Endothelial cell of umbilical vein (primary cell): Measurements from ENCODE around the gene METTL27. TPM values are rescaled to one million over a fixed set of nuclear protein-coding genes. Genes with fewer than 3 reads are reported as not detected.

ENCODE experiments used
- BruUV-seq: library from RNA; stranded (reverse); fragments of 400-500 nt; replicated peaks from 2 replicates; lab custom pipeline; 2021; lab: Mats Ljungman, UMichigan
- CTCF ChIA-PET: fragments of 300-600, 350-600 bp; sonication (Branson Sonifier 250); formaldehyde crosslinking; loops from one replicate; lab custom pipeline; 2021; ENCODE audit warnings: antibody characterized with exemption, inconsistent platforms; lab: Charles Lee
- POLR2A ChIA-PET: fragments of 300-600, 350-600 bp; sonication (Branson Sonifier 250); formaldehyde crosslinking; loops from one replicate; lab custom pipeline; 2021; ENCODE audit warnings: antibody characterized with exemption, inconsistent platforms; lab: Charles Lee
- DNase-seq: peaks from one replicate; pipeline ENCODE4 v3.0.0-alpha.2; 2011; ENCODE audit warnings: low read depth, low spot score
- FAIRE-seq: peaks from 2 replicates; lab custom pipeline; 2011; peaks lifted over from hg19 to GRCh38; lab: Jason Lieb, UNC
- H2AFZ ChIP-seq: 2 replicates; pipeline ENCODE4 v1.6.0; 2012; ENCODE audit warnings: low read depth, low read length, control low read depth, inconsistent platforms
- H3K27ac ChIP-seq: 2 replicates; pipeline ENCODE4 v1.5.1; 2011; ENCODE audit warnings: low read depth, mild to moderate bottlenecking, control low read depth, low read length, moderate library complexity; ENCODE audit not compliant: insufficient read depth
- H3K27me3 ChIP-seq, 2 experiments: 2 replicates each; pipeline versions ENCODE4 v1.6.0 to v1.6.1; 2011; ENCODE audit warnings: low read length in 2 of 2, mixed read lengths in 1 of 2; ENCODE audit not compliant: control insufficient read depth in 2 of 2, insufficient read depth in 2 of 2
- H3K36me3 ChIP-seq, 2 experiments: 2 replicates in 1 of 2; 3 replicates in 1 of 2; pipeline ENCODE4 v1.5.1; 2011; ENCODE audit warnings: low read length in 2 of 2, mild to moderate bottlenecking in 1 of 2, moderate library complexity in 1 of 2; ENCODE audit not compliant: control insufficient read depth in 2 of 2, insufficient read depth in 2 of 2; ENCODE audit errors: extremely low read depth in 1 of 2
- H3K4me1 ChIP-seq: 3 replicates; pipeline ENCODE4 v1.5.1; 2011; ENCODE audit warnings: mild to moderate bottlenecking, low read length; ENCODE audit not compliant: control insufficient read depth, insufficient read depth; ENCODE audit errors: extremely low read depth
- H3K4me2 ChIP-seq: 2 replicates; pipeline ENCODE4 v1.6.1; 2011; ENCODE audit warnings: low read length, control low read depth, mixed read lengths; ENCODE audit not compliant: insufficient read depth
- H3K4me3 ChIP-seq, 3 experiments: fragments of 200-600 bp in 1 of 3; sonication (generic), shearing (Covaris generic) in 1 of 3; replicated peaks in 1 of 3; 2 replicates each; pipeline ENCODE4 v1.5.1; 2011 to 2016; ENCODE audit warnings: control low read depth in 3 of 3, low read length in 3 of 3, mild to moderate bottlenecking in 2 of 3, inconsistent platforms in 1 of 3, low read depth in 1 of 3, moderate library complexity in 1 of 3; ENCODE audit not compliant: insufficient read depth in 1 of 3
- H3K79me2 ChIP-seq: 2 replicates; pipeline ENCODE4 v1.6.0; 2012; ENCODE audit warnings: low read length, inconsistent platforms; ENCODE audit not compliant: control insufficient read depth, insufficient read depth
- H3K9ac ChIP-seq: replicated peaks from 2 replicates; pipeline ENCODE3; 2011; ENCODE audit warnings: low read length, control low read depth; ENCODE audit not compliant: insufficient read depth; ENCODE audit errors: extremely low read depth
- H3K9me1 ChIP-seq: replicated peaks from 3 replicates; pipeline ENCODE4 v1.6.0; 2011; ENCODE audit warnings: mild to moderate bottlenecking, low read length; ENCODE audit not compliant: control insufficient read depth, insufficient read depth; ENCODE audit errors: extremely low read depth
- H3K9me3 ChIP-seq: replicated peaks from 2 replicates; pipeline ENCODE4 v1.5.1; 2012; ENCODE audit warnings: low read length, inconsistent platforms; ENCODE audit not compliant: control insufficient read depth, insufficient read depth
- H4K20me1 ChIP-seq: replicated peaks from 2 replicates; pipeline ENCODE3; 2011; ENCODE audit warnings: mild to moderate bottlenecking, low read length; ENCODE audit not compliant: control insufficient read depth, insufficient read depth; ENCODE audit errors: extremely low read depth
- CTCF ChIP-seq, 2 donors: IDR thresholded peaks; 1 replicate in 1 of 2; 2 replicates in 1 of 2; pipeline ENCODE4 v1.5.1; 2011; ENCODE audit warnings: low read length in 2 of 2, mild to moderate bottlenecking in 2 of 2, moderate library complexity in 2 of 2, control low read depth in 1 of 2, inconsistent platforms in 1 of 2, low read depth in 1 of 2; ENCODE audit not compliant: insufficient read depth in 1 of 2; ENCODE audit errors: extremely low read depth in 1 of 2
- FOS ChIP-seq: IDR thresholded peaks from 2 replicates; pipeline ENCODE4 v1.6.1; 2011; ENCODE audit warnings: mild to moderate bottlenecking, low read length, moderate library complexity, borderline replicate concordance; ENCODE audit not compliant: insufficient read depth
- GATA2 ChIP-seq: IDR thresholded peaks from 2 replicates; pipeline ENCODE4 v1.7.0; 2011; ENCODE audit warnings: low read depth, mild to moderate bottlenecking, moderate library complexity, mixed read lengths, low read length; ENCODE audit not compliant: insufficient read length, insufficient read depth
- JUN ChIP-seq: IDR thresholded peaks from 2 replicates; pipeline ENCODE4 v1.6.1; 2011; ENCODE audit warnings: borderline replicate concordance, low read depth; ENCODE audit not compliant: insufficient read length, insufficient read depth
- MAX ChIP-seq: IDR thresholded peaks from 2 replicates; pipeline ENCODE4 v1.6.1; 2011; ENCODE audit not compliant: insufficient read depth, insufficient read length
- POLR2AphosphoS5 ChIP-seq: IDR thresholded peaks from 2 replicates; pipeline ENCODE4 v1.6.1; 2012; ENCODE audit warnings: low read depth, mild to moderate bottlenecking, control low read depth, low read length, moderate library complexity; ENCODE audit not compliant: insufficient read depth
- dilution Hi-C: fragments of 300-500 bp; cut with MboI; formaldehyde crosslinking; loops from one replicate; pipeline ENCODE4 v1.15.0; 2019; ENCODE audit warnings: low sequenced_read_pairs; ENCODE audit not compliant: extremely low pct_ligation_motif_present
- intact Hi-C: fragments of 100-400 bp; cut with micrococcal nuclease; formaldehyde crosslinking; loops from one replicate; pipeline ENCODE4 v1.10.0; 2022
- polyA plus RNA-seq, 4 experiments: library from polyadenylated mRNA; depleted of rRNA in 3 of 4; stranded (reverse) in 3 of 4; unstranded in 1 of 4; fragments of >200 nt; gene quantifications; 2 replicates each; pipeline versions ENCODE4 v1.2.1 to v1.2.3, GENCODE V29; 2011 to 2012; ENCODE audit warnings: missing spikeins in 1 of 4
- total RNA-seq: library from RNA; stranded (reverse); gene quantifications from 2 replicates; pipeline ENCODE4 v1.2.3, GENCODE V29; 2021

The METTL27 gene
- total and polyA plus RNA-seq, 2 donors (not counting 3 experiments of a cell fraction or from before 2014, with no cell fraction given), result 6.9 to 10.8 TPM

- intact Hi-C loops (loop anchor here (5.0 kb wide), 1 partner anchor 214 kb away; the partner anchor contains the start of gene ELN), dilution Hi-C loops (no loop called here)
- no peaks in the 10 kb centered on the region for H3K4me1 ChIP-seq
- TF ChIP-seq POLR2AphosphoS5 (no peak), JUN (no peak), MAX (no peak), FOS (no peak), GATA2 (no peak), CTCF (IDR thresholded peaks at IDR 0.05; ENCODE audit: extremely low read depth in 1 of 2, insufficient read depth in 1 of 2, low read depth in 1 of 2, low read length in 2 of 2) (no peak)
- no peak overlapping the region for H3K9ac ChIP-seq
- no peaks in the 10 kb centered on the region for H4K20me1 ChIP-seq
- no peaks in the 10 kb centered on the region for H3K36me3 ChIP-seq
- POLR2A ChIA-PET, result no interaction called here
- H3K27ac ChIP-seq, result no peak overlapping the region
- H3K4me2 ChIP-seq, result no peak overlapping the region
- H3K9me3 ChIP-seq, result no peaks in the 10 kb centered on the region
- no TSS peak for BruUV-seq
- DNase-seq, result no peak
- H3K79me2 ChIP-seq, result no peaks in the 10 kb centered on the region
- H3K9me1 ChIP-seq, result no peaks in the 10 kb centered on the region
- no peak for FAIRE-seq
- H3K27me3 ChIP-seq, result no peaks in the 10 kb centered on the region
- H2AFZ ChIP-seq, result no peak overlapping the region
- H3K4me3 ChIP-seq, result no peak overlapping the region
- CTCF ChIA-PET, result interaction anchor here (1.3 to 7.7 kb wide), 4 partner anchors 10 to 43 kb away, joined by 5 to 110 read pairs (median 14); no protein-coding TSS in a partner anchor
These were observed 29.3 kb downstream of the METTL27 start for GRCh38 chr7:73812996-73813395.
